ENCODE measurements around the gene TIMMDC1.

Gene TIMMDC1

GRCh38 chr3:119492128-119492527 lies 6.2 kb upstream of the TIMMDC1 start:
- in situ Hi-C loops (cut with MboI; ENCODE audit: low sequenced_read_pairs, unreplicated experiment) = no loop called here
- TF ChIP-seq CTCF (IDR thresholded peaks at IDR 0.05; ENCODE audit: borderline replicate concordance, control extremely low read depth, extremely low read depth, insufficient read depth, missing control alignments) = no peak
- DNase-seq (ENCODE audit: low spot score) = no peak

GRCh38 chr3:119492810-119493209 lies 5.5 kb upstream of the TIMMDC1 start:
- in situ Hi-C loops (cut with MboI; ENCODE audit: low sequenced_read_pairs, unreplicated experiment) = no loop called here
- TF ChIP-seq CTCF (IDR thresholded peaks at IDR 0.05; ENCODE audit: borderline replicate concordance, control extremely low read depth, extremely low read depth, insufficient read depth, missing control alignments) = no peak
- DNase-seq (ENCODE audit: low spot score) = no peak

GRCh38 chr3:119494597-119494996 lies 3.8 kb upstream of the TIMMDC1 start:
- in situ Hi-C loops (cut with MboI; ENCODE audit: low sequenced_read_pairs, unreplicated experiment) = no loop called here
- no peak for TF ChIP-seq CTCF (IDR thresholded peaks at IDR 0.05; ENCODE audit: borderline replicate concordance, control extremely low read depth, extremely low read depth, insufficient read depth, missing control alignments)
- no peak for DNase-seq (ENCODE audit: low spot score)

- DNase-seq (ENCODE audit: low spot score) = no peak
- in situ Hi-C loops (cut with MboI; ENCODE audit: low sequenced_read_pairs, unreplicated experiment) = no loop called here
- TF ChIP-seq CTCF (IDR thresholded peaks at IDR 0.05; ENCODE audit: borderline replicate concordance, control extremely low read depth, extremely low read depth, insufficient read depth, missing control alignments) = no peak
Observed at GRCh38 chr3:119497820-119498185, 544 bp upstream of the TIMMDC1 start.

GRCh38 chr3:119500265-119500664 lies 1.9 kb downstream of the TIMMDC1 start:
- no peak for DNase-seq (ENCODE audit: low spot score)
- in situ Hi-C loops (cut with MboI; ENCODE audit: low sequenced_read_pairs, unreplicated experiment) = no loop called here
- no peak for TF ChIP-seq CTCF (IDR thresholded peaks at IDR 0.05; ENCODE audit: borderline replicate concordance, control extremely low read depth, extremely low read depth, insufficient read depth, missing control alignments)

- no peak for TF ChIP-seq CTCF (IDR thresholded peaks at IDR 0.05; ENCODE audit: borderline replicate concordance, control extremely low read depth, extremely low read depth, insufficient read depth, missing control alignments)
- in situ Hi-C loops (cut with MboI; ENCODE audit: low sequenced_read_pairs, unreplicated experiment) = no loop called here
- DNase-seq (ENCODE audit: low spot score) = no peak
Observed at GRCh38 chr3:119500901-119501300, 2.6 kb downstream of the TIMMDC1 start.

GRCh38 chr3:119506631-119507030 lies 8.3 kb downstream of the TIMMDC1 start:
- in situ Hi-C loops (cut with MboI; ENCODE audit: low sequenced_read_pairs, unreplicated experiment) = no loop called here
- DNase-seq (ENCODE audit: low spot score) = no peak
- no peak for TF ChIP-seq CTCF (IDR thresholded peaks at IDR 0.05; ENCODE audit: borderline replicate concordance, control extremely low read depth, extremely low read depth, insufficient read depth, missing control alignments)
